Right atrium auricular region (tissue), 2 donors: Measurements from ENCODE around the gene MED9. TPM values are rescaled to one million over a fixed set of nuclear protein-coding genes. Genes with fewer than 3 reads are reported as not detected.

ENCODE experiments used
- DNase-seq: peaks from one replicate; pipeline ENCODE4 v3.0.0-alpha.2; 2019; ENCODE audit warnings: low spot score
- H3K27ac ChIP-seq, 2 donors: fragments of 200-600 bp; sonication (generic); 1 replicate in 1 of 2; 2 replicates in 1 of 2; pipeline ENCODE4 v1.5.1; 2016 to 2019
- H3K27me3 ChIP-seq, 2 donors: fragments of 200-600 bp; sonication (generic); one replicate each; pipeline versions ENCODE4 v1.5.1 to v1.6.0; 2017 to 2019
- H3K36me3 ChIP-seq: fragments of 200-600 bp; sonication (generic); one replicate; pipeline ENCODE4 v1.5.1; 2016
- H3K4me1 ChIP-seq, 2 donors: fragments of 200-600 bp; sonication (generic); one replicate each; pipeline versions ENCODE4 v1.5.1 to v1.6.0; 2017 to 2019
- H3K4me3 ChIP-seq, 2 donors: fragments of 200-600 bp; sonication (generic); 1 replicate in 1 of 2; 2 replicates in 1 of 2; pipeline ENCODE4 v1.5.1; 2017 to 2019; ENCODE audit warnings: mild to moderate bottlenecking in 1 of 2, moderate library complexity in 1 of 2
- H3K9me3 ChIP-seq, 2 donors: fragments of 200-600 bp; sonication (generic); one replicate each; pipeline ENCODE4 v1.5.1; 2019
- CTCF ChIP-seq, 2 donors: fragments of 200-600 bp; sonication (generic); IDR thresholded peaks; one replicate each; pipeline ENCODE4 v1.5.1; 2019; ENCODE audit warnings: antibody characterized with exemption in 2 of 2
- total RNA-seq, 2 donors: library from RNA; depleted of rRNA; stranded (reverse); fragments of >200 nt; gene quantifications; one replicate each; pipeline ENCODE4 v1.1.0, GENCODE V29; 2016

The MED9 gene
- total RNA-seq, 2 donors from 2014 or later = 36.7 to 41.0 TPM

GRCh38 chr17:17466511-17466910, 10.3 kb upstream of the MED9 start:
- Histone ChIP-seq H3K4me1 (no peaks in the 10 kb centered on the region), H3K27me3 (no peaks in the 10 kb centered on the region), H3K4me3 (no peak overlapping the region), H3K27ac (no peak overlapping the region), H3K36me3 (no peaks in the 10 kb centered on the region), H3K9me3 (no peaks in the 10 kb centered on the region)
- TF ChIP-seq CTCF (IDR thresholded peaks at IDR 0.05) = no peak
- DNase-seq = no peak

GRCh38 chr17:17467016-17467415, 9.8 kb upstream of the MED9 start:
- no peak for TF ChIP-seq CTCF (IDR thresholded peaks at IDR 0.05)
- no peaks in the 10 kb centered on the region for H3K4me1 ChIP-seq
- H3K27me3 ChIP-seq = no peaks in the 10 kb centered on the region
- no peak overlapping the region for H3K4me3 ChIP-seq
- no peaks in the 10 kb centered on the region for H3K9me3 ChIP-seq
- no peak overlapping the region for H3K27ac ChIP-seq
- DNase-seq = no peak
- H3K36me3 ChIP-seq = no peaks in the 10 kb centered on the region

GRCh38 chr17:17467720-17468119, 9.1 kb upstream of the MED9 start:
- H3K4me3 ChIP-seq = no peak overlapping the region
- H3K4me1 ChIP-seq = no peaks in the 10 kb centered on the region
- no peaks in the 10 kb centered on the region for H3K27me3 ChIP-seq
- DNase-seq = no peak
- no peaks in the 10 kb centered on the region for H3K9me3 ChIP-seq
- no peaks in the 10 kb centered on the region for H3K36me3 ChIP-seq
- no peak overlapping the region for H3K27ac ChIP-seq
- TF ChIP-seq CTCF (IDR thresholded peaks at IDR 0.05) = no peak

GRCh38 chr17:17468217-17469010, 8.4 kb upstream of the MED9 start:
- Histone ChIP-seq H3K4me1 (no peaks in the 10 kb centered on the region), H3K27ac (no peak overlapping the region), H3K27me3 (no peaks in the 10 kb centered on the region), H3K9me3 (no peaks in the 10 kb centered on the region), H3K4me3 (no peak overlapping the region), H3K36me3 (no peaks in the 10 kb centered on the region)
- no peak for DNase-seq
- no peak for TF ChIP-seq CTCF (IDR thresholded peaks at IDR 0.05)

- H3K27me3 ChIP-seq = no peaks in the 10 kb centered on the region
- DNase-seq = no peak
- H3K4me3 ChIP-seq = no peak overlapping the region
- no peaks in the 10 kb centered on the region for H3K9me3 ChIP-seq
- H3K27ac ChIP-seq = no peak overlapping the region
- no peak for TF ChIP-seq CTCF (IDR thresholded peaks at IDR 0.05)
- no peaks in the 10 kb centered on the region for H3K36me3 ChIP-seq
- no peaks in the 10 kb centered on the region for H3K4me1 ChIP-seq
Observed at GRCh38 chr17:17469358-17469757, 7.4 kb upstream of the MED9 start.

GRCh38 chr17:17469996-17470395, 6.8 kb upstream of the MED9 start:
- no peak for TF ChIP-seq CTCF (IDR thresholded peaks at IDR 0.05)
- no peak overlapping the region for H3K27ac ChIP-seq
- DNase-seq = no peak
- H3K36me3 ChIP-seq = no peaks in the 10 kb centered on the region
- H3K4me1 ChIP-seq = no peaks in the 10 kb centered on the region
- no peak overlapping the region for H3K4me3 ChIP-seq
- no peaks in the 10 kb centered on the region for H3K9me3 ChIP-seq
- H3K27me3 ChIP-seq = no peaks in the 10 kb centered on the region
